Activated CD8-positive, alpha-beta memory T cell treated with anti-CD3 and anti-CD28 coated beads, Interleukin-2, amount 10 ng/mL, durations not matched to agents 7 days and 5 days (primary cell): ENCODE data around the gene CHST8. TPM values are rescaled to one million over a fixed set of nuclear protein-coding genes. Genes with fewer than 3 reads are reported as not detected.

Experiments used
- ATAC-seq: fragments of 150-1000 bp; cut with Tn5 transposase; one replicate; pipeline ENCODE4 v1.10.0; 2021; ENCODE audit warnings: moderate library complexity
- CTCF ChIA-PET: fragments of 350-600 bp; sonication (Branson Sonifier 250); formaldehyde crosslinking; loops from one replicate; lab custom pipeline; 2021; ENCODE audit warnings: antibody characterized with exemption; lab: Charles Lee
- DNase-seq: peaks from one replicate; pipeline ENCODE4 v3.0.0-alpha.2; 2020
- H3K27ac Mint-ChIP-seq: one replicate; pipeline ENCODE4 v1.8.0; 2021; ENCODE audit warnings: mild to moderate bottlenecking, mixed read lengths
- H3K27me3 Mint-ChIP-seq: one replicate; pipeline ENCODE4 v1.8.0; 2021; ENCODE audit warnings: mixed read lengths
- H3K36me3 Mint-ChIP-seq: one replicate; pipeline ENCODE4 v1.8.0; 2021; ENCODE audit warnings: mild to moderate bottlenecking, mixed read lengths
- H3K4me1 Mint-ChIP-seq: one replicate; pipeline ENCODE4 v1.8.0; 2021; ENCODE audit warnings: mixed read lengths
- H3K4me3 Mint-ChIP-seq: one replicate; pipeline ENCODE4 v1.8.0; 2021; ENCODE audit warnings: mild to moderate bottlenecking, moderate library complexity, mixed read lengths
- H3K9me3 Mint-ChIP-seq: one replicate; pipeline ENCODE4 v1.8.0; 2022; ENCODE audit warnings: low read depth, mixed read lengths
- total RNA-seq, 2 experiments: library from RNA; stranded (reverse); gene quantifications; one replicate each; pipeline ENCODE4 v1.2.3, GENCODE V29; 2021

The CHST8 gene
- total RNA-seq, 2 experiments from 2014 or later: not detected

GRCh38 chr19:33640773-33641172 lies 19.0 kb downstream of the CHST8 start:
- no peak overlapping the region for H3K27ac Mint-ChIP-seq

GRCh38 chr19:33641261-33641660 lies 19.5 kb downstream of the CHST8 start:
- no peak overlapping the region for H3K4me3 Mint-ChIP-seq
- ATAC-seq (no peak), DNase-seq (no peak)
- no peak overlapping the region for H3K27ac Mint-ChIP-seq
- no peaks in the 10 kb centered on the region for H3K9me3 Mint-ChIP-seq
- CTCF ChIA-PET: no interaction called here
- H3K36me3 Mint-ChIP-seq: no peaks in the 10 kb centered on the region
- no peaks in the 10 kb centered on the region for H3K4me1 Mint-ChIP-seq
- H3K27me3 Mint-ChIP-seq: peaks cover 6% of the 10 kb centered on the region

More at GRCh38 chr19:33640773-33641172, 19.0 kb downstream of the CHST8 start:
- DNase-seq: no peak
- Mint-ChIP-seq H3K4me3 (no peak overlapping the region), H3K27me3 (peaks cover 6% of the 10 kb centered on the region), H3K9me3 (no peaks in the 10 kb centered on the region), H3K36me3 (no peaks in the 10 kb centered on the region), H3K4me1 (no peaks in the 10 kb centered on the region)
- CTCF ChIA-PET: no interaction called here
- no peak for ATAC-seq

- DNase-seq (no peak), ATAC-seq (no peak)
- Mint-ChIP-seq H3K27ac (no peak overlapping the region), H3K27me3 (peaks cover 6% of the 10 kb centered on the region), H3K36me3 (no peaks in the 10 kb centered on the region), H3K9me3 (no peaks in the 10 kb centered on the region), H3K4me3 (no peak overlapping the region), H3K4me1 (no peaks in the 10 kb centered on the region)
- CTCF ChIA-PET: no interaction called here
These were observed 20.3 kb downstream of the CHST8 start for GRCh38 chr19:33641956-33642498.

- no peak overlapping the region for H3K4me3 Mint-ChIP-seq
- H3K4me1 Mint-ChIP-seq: no peaks in the 10 kb centered on the region
- DNase-seq (no peak), ATAC-seq (no peak)
- no peak overlapping the region for H3K27ac Mint-ChIP-seq
- H3K9me3 Mint-ChIP-seq: no peaks in the 10 kb centered on the region
- no peaks in the 10 kb centered on the region for H3K27me3 Mint-ChIP-seq
- no peaks in the 10 kb centered on the region for H3K36me3 Mint-ChIP-seq
- CTCF ChIA-PET: no interaction called here
These were observed 22.6 kb downstream of the CHST8 start for GRCh38 chr19:33644284-33644836.

GRCh38 chr19:33646306-33646705 lies 24.6 kb downstream of the CHST8 start:
- CTCF ChIA-PET: interaction anchor here (1.0 kb wide), 1 partner anchor 230 kb away, joined by 3 read pairs; no protein-coding TSS in a partner anchor
- Mint-ChIP-seq H3K4me3 (no peak overlapping the region), H3K27me3 (no peaks in the 10 kb centered on the region), H3K4me1 (no peaks in the 10 kb centered on the region), H3K9me3 (no peaks in the 10 kb centered on the region), H3K27ac (no peak overlapping the region), H3K36me3 (no peaks in the 10 kb centered on the region)
- ATAC-seq: no peak
- DNase-seq: no peak

GRCh38 chr19:33647146-33647545 lies 25.4 kb downstream of the CHST8 start:
- H3K4me3 Mint-ChIP-seq: no peak overlapping the region
- H3K27ac Mint-ChIP-seq: no peak overlapping the region
- no peak for DNase-seq
- H3K36me3 Mint-ChIP-seq: no peaks in the 10 kb centered on the region
- ATAC-seq: no peak
- CTCF ChIA-PET: no interaction called here
- H3K4me1 Mint-ChIP-seq: no peaks in the 10 kb centered on the region
- no peaks in the 10 kb centered on the region for H3K9me3 Mint-ChIP-seq
- peaks cover 5% of the 10 kb centered on the region for H3K27me3 Mint-ChIP-seq

GRCh38 chr19:33649627-33650305 lies 28.0 kb downstream of the CHST8 start:
- Mint-ChIP-seq H3K27ac (no peak overlapping the region), H3K9me3 (no peaks in the 10 kb centered on the region), H3K4me3 (no peak overlapping the region), H3K36me3 (no peaks in the 10 kb centered on the region), H3K4me1 (no peaks in the 10 kb centered on the region), H3K27me3 (peaks cover 9% of the 10 kb centered on the region)
- CTCF ChIA-PET: no interaction called here
- DNase-seq: no peak
- ATAC-seq: no peak

GRCh38 chr19:33653684-33654083 lies 31.9 kb downstream of the CHST8 start:
- no peak overlapping the region for H3K4me3 Mint-ChIP-seq
- H3K36me3 Mint-ChIP-seq: no peaks in the 10 kb centered on the region
- CTCF ChIA-PET: interaction anchor here (1.2 kb wide), 1 partner anchor 124 kb away, joined by 3 read pairs; no protein-coding TSS in a partner anchor
- H3K27ac Mint-ChIP-seq: no peak overlapping the region
- DNase-seq (no peak), ATAC-seq (no peak)
- no peaks in the 10 kb centered on the region for H3K4me1 Mint-ChIP-seq
- H3K9me3 Mint-ChIP-seq: no peaks in the 10 kb centered on the region
- H3K27me3 Mint-ChIP-seq: peaks cover 11% of the 10 kb centered on the region

GRCh38 chr19:33654840-33655508 lies 33.2 kb downstream of the CHST8 start:
- no peak overlapping the region for H3K27ac Mint-ChIP-seq
- H3K4me1 Mint-ChIP-seq: no peaks in the 10 kb centered on the region
- ATAC-seq (no peak), DNase-seq (no peak)
- CTCF ChIA-PET: interaction anchor here (1.2 kb wide), 1 partner anchor 123 kb away, joined by 3 read pairs; no protein-coding TSS in a partner anchor
- no peak overlapping the region for H3K4me3 Mint-ChIP-seq
- no peaks in the 10 kb centered on the region for H3K9me3 Mint-ChIP-seq
- no peaks in the 10 kb centered on the region for H3K36me3 Mint-ChIP-seq
- H3K27me3 Mint-ChIP-seq: peaks cover 11% of the 10 kb centered on the region

- H3K27ac Mint-ChIP-seq: no peak overlapping the region
- CTCF ChIA-PET: no interaction called here
- no peaks in the 10 kb centered on the region for H3K36me3 Mint-ChIP-seq
- peaks cover 2% of the 10 kb centered on the region for H3K27me3 Mint-ChIP-seq
- H3K4me1 Mint-ChIP-seq: no peaks in the 10 kb centered on the region
- no peak overlapping the region for H3K4me3 Mint-ChIP-seq
- H3K9me3 Mint-ChIP-seq: no peaks in the 10 kb centered on the region
- ATAC-seq (no peak), DNase-seq (no peak)
These were observed 38.1 kb downstream of the CHST8 start for GRCh38 chr19:33659835-33660234.

GRCh38 chr19:33660410-33661124 lies 38.8 kb downstream of the CHST8 start:
- CTCF ChIA-PET: no interaction called here
- ATAC-seq: no peak
- Mint-ChIP-seq H3K27ac (no peak overlapping the region), H3K4me3 (no peak overlapping the region), H3K27me3 (peaks cover 2% of the 10 kb centered on the region), H3K36me3 (no peaks in the 10 kb centered on the region), H3K9me3 (no peaks in the 10 kb centered on the region), H3K4me1 (no peaks in the 10 kb centered on the region)
- no peak for DNase-seq

GRCh38 chr19:33661336-33661735 lies 39.6 kb downstream of the CHST8 start:
- CTCF ChIA-PET: interaction anchor here (0.7 kb wide), 1 partner anchor 32 kb away, joined by 3 read pairs; no protein-coding TSS in a partner anchor
- no peak overlapping the region for H3K4me3 Mint-ChIP-seq
- no peaks in the 10 kb centered on the region for H3K4me1 Mint-ChIP-seq
- peaks cover 2% of the 10 kb centered on the region for H3K27me3 Mint-ChIP-seq
- no peaks in the 10 kb centered on the region for H3K9me3 Mint-ChIP-seq
- no peak overlapping the region for H3K27ac Mint-ChIP-seq
- ATAC-seq (no peak), DNase-seq (no peak)
- no peaks in the 10 kb centered on the region for H3K36me3 Mint-ChIP-seq

GRCh38 chr19:33662391-33663092 lies 40.8 kb downstream of the CHST8 start:
- Mint-ChIP-seq H3K4me1 (no peaks in the 10 kb centered on the region), H3K36me3 (no peaks in the 10 kb centered on the region), H3K4me3 (no peak overlapping the region), H3K27ac (no peak overlapping the region), H3K27me3 (no peaks in the 10 kb centered on the region), H3K9me3 (no peaks in the 10 kb centered on the region)
- DNase-seq (no peak), ATAC-seq (no peak)
- CTCF ChIA-PET: no interaction called here
